ENCODE data around the gene OR2T33. TPM values are rescaled to one million over a fixed set of nuclear protein-coding genes. Genes with fewer than 3 reads are reported as not detected.
"Not testable (repeated sequence)": the region's sequence is repeated elsewhere in the genome, so short reads cannot be mapped to it uniquely, and the experiment has no call there.

OR2T33 gene
- not detected for total RNA-seq
- long read RNA-seq, donor 1: 0 reads
- long read RNA-seq, donor 2: 0 reads

GRCh38 chr1:248277876-248278275 lies at the start of gene OR2T33:
Gene OR2T33, minus strand, starts transcription at chr1:248277976. Its CDS starts 4,162 bp downstream, at chr1:248273814.
- no peak for DNase-seq
- Histone ChIP-seq H3K4me3 (no peak within 1 kb of the TSS), H3K4me1 (ENCODE audit: low read depth) (no peaks in the 10 kb centered on the region), H3K9me3 (peaks cover 25% of the 10 kb centered on the region), H3K36me3 (ENCODE audit: low read depth) (no peaks in the 10 kb centered on the region)
- intact Hi-C loops (cut with DNase I, micrococcal nuclease): no loop called here
- no peak for TF ChIP-seq CTCF (IDR thresholded peaks at IDR 0.05)
- no peak for ATAC-seq

- Histone ChIP-seq H3K36me3 (ENCODE audit: low read depth) (no peaks in the 10 kb centered on the region), H3K4me3 (no peak within 1 kb of the TSS), H3K4me1 (ENCODE audit: low read depth) (no peaks in the 10 kb centered on the region), H3K9me3 (peaks cover 7% of the 10 kb centered on the region)
- intact Hi-C loops (cut with DNase I, micrococcal nuclease): no loop called here
- DNase-seq (no peak), ATAC-seq (no peak)
- no peak for TF ChIP-seq CTCF (IDR thresholded peaks at IDR 0.05)
Measured at GRCh38 chr1:248324468-248324867, 46.7 kb upstream of the OR2T33 start, which contains the start of gene OR2M7. Gene OR2M7, minus strand, starts transcription at chr1:248324568. Its CDS starts 0 bp downstream, at chr1:248324568.

- Histone ChIP-seq H3K4me3 (no peak overlapping the region), H3K36me3 (ENCODE audit: low read depth) (no peaks in the 10 kb centered on the region), H3K4me1 (ENCODE audit: low read depth) (no peaks in the 10 kb centered on the region), H3K9me3 (peaks cover 42% of the 10 kb centered on the region)
- intact Hi-C loops (cut with DNase I, micrococcal nuclease): no loop called here
- DNase-seq (no peak), ATAC-seq (no peak)
- TF ChIP-seq CTCF (IDR thresholded peaks at IDR 0.05): no peak
Measured at GRCh38 chr1:248316796-248317195, 39.0 kb upstream of the OR2T33 start.

- intact Hi-C loops (cut with DNase I, micrococcal nuclease); H3K4me3 ChIP-seq; DNase-seq; H3K36me3 ChIP-seq (ENCODE audit: low read depth); ATAC-seq; H3K4me1 ChIP-seq (ENCODE audit: low read depth): not testable (repeated sequence)
- peaks cover 22% of the 10 kb centered on the region for H3K9me3 ChIP-seq
Measured at GRCh38 chr1:248306740-248307139, 29.0 kb upstream of the OR2T33 start.

GRCh38 chr1:248306103-248306502 lies 28.3 kb upstream of the OR2T33 start:
- ATAC-seq (no peak), DNase-seq (no peak)
- Histone ChIP-seq H3K9me3 (peaks cover 21% of the 10 kb centered on the region), H3K4me1 (ENCODE audit: low read depth) (no peaks in the 10 kb centered on the region), H3K4me3 (no peak overlapping the region), H3K36me3 (ENCODE audit: low read depth) (no peaks in the 10 kb centered on the region)
- intact Hi-C loops (cut with DNase I, micrococcal nuclease): no loop called here
- no peak for TF ChIP-seq CTCF (IDR thresholded peaks at IDR 0.05)

- intact Hi-C loops (cut with DNase I, micrococcal nuclease); H3K36me3 ChIP-seq (ENCODE audit: low read depth); DNase-seq; ATAC-seq; H3K4me3 ChIP-seq; H3K4me1 ChIP-seq (ENCODE audit: low read depth): not testable (repeated sequence)
- H3K9me3 ChIP-seq: peaks cover 21% of the 10 kb centered on the region
Measured at GRCh38 chr1:248305672-248306071, 27.9 kb upstream of the OR2T33 start.

GRCh38 chr1:248303324-248303723 lies 25.5 kb upstream of the OR2T33 start, which contains the start of gene OR2T12:
Gene OR2T12, minus strand, starts transcription at chr1:248303424. Its CDS starts 7,846 bp downstream, at chr1:248295578.
- peaks cover 20% of the 10 kb centered on the region for H3K9me3 ChIP-seq
- DNase-seq (no peak), ATAC-seq (no peak)
- intact Hi-C loops (cut with DNase I, micrococcal nuclease): no loop called here
- no peak for TF ChIP-seq CTCF (IDR thresholded peaks at IDR 0.05)
- no peaks in the 10 kb centered on the region for H3K36me3 ChIP-seq (ENCODE audit: low read depth)
- no peak within 1 kb of the TSS for H3K4me3 ChIP-seq
- H3K4me1 ChIP-seq (ENCODE audit: low read depth): no peaks in the 10 kb centered on the region

Data from mucosa of descending colon (tissue), 3 donors.